GM06990 (cell line): ENCODE measurements around the gene AHCY.

Experiments used
- DNase-seq: peaks from one replicate; pipeline ENCODE4 v3.0.0-alpha.2; 2011; ENCODE audit not compliant: insufficient read length; ENCODE audit errors: extremely low read depth
- H3K27me3 ChIP-seq: replicated peaks from 2 replicates; pipeline ENCODE4 v1.6.0; 2011; ENCODE audit warnings: low read length; ENCODE audit not compliant: control insufficient read depth, insufficient read depth
- H3K36me3 ChIP-seq: 2 replicates; pipeline ENCODE4 v1.5.1; 2011; ENCODE audit warnings: low read length; ENCODE audit not compliant: control insufficient read depth, insufficient read depth
- H3K4me3 ChIP-seq: replicated peaks from 2 replicates; pipeline ENCODE4 v1.5.1; 2011; ENCODE audit warnings: low read depth, mild to moderate bottlenecking, control low read depth, low read length
- CTCF ChIP-seq: IDR thresholded peaks from 2 replicates; pipeline ENCODE4 v1.5.1; 2011; ENCODE audit warnings: low read length, control low read depth, mild to moderate bottlenecking, inconsistent platforms; ENCODE audit not compliant: insufficient read depth, poor library complexity, severe bottlenecking

Gene AHCY

GRCh38 chr20:34232494-34233087 lies 70.6 kb downstream of the AHCY start:
- no peak overlapping the region for H3K4me3 ChIP-seq
- no peak for DNase-seq
- H3K27me3 ChIP-seq = no peaks in the 10 kb centered on the region
- no peaks in the 10 kb centered on the region for H3K36me3 ChIP-seq
- no peak for TF ChIP-seq CTCF

GRCh38 chr20:34231634-34232033 lies 71.5 kb downstream of the AHCY start:
- no peak for TF ChIP-seq CTCF
- H3K4me3 ChIP-seq = no peak overlapping the region
- no peaks in the 10 kb centered on the region for H3K36me3 ChIP-seq
- no peak for DNase-seq
- no peaks in the 10 kb centered on the region for H3K27me3 ChIP-seq
